Kidney (tissue), 14 donors: Measurements from ENCODE around the gene DCAF12L2. TPM values are rescaled to one million over a fixed set of nuclear protein-coding genes. Genes with fewer than 3 reads are reported as not detected.

Experiments used
- DNase-seq, 5 donors: peaks; one replicate each; pipeline ENCODE4 v3.0.0-alpha.2; 2013 to 2020
- FAIRE-seq: peaks from 2 replicates; lab custom pipeline; 2012; peaks lifted over from hg19 to GRCh38; lab: Jason Lieb, UNC
- H3K27ac ChIP-seq, 2 donors: one replicate each; pipeline ENCODE4 v1.7.0; 2013; ENCODE audit warnings: low read depth in 2 of 2, low read length in 2 of 2, inconsistent platforms in 1 of 2
- H3K27me3 ChIP-seq: one replicate; pipeline ENCODE4 v1.7.1; 2013; ENCODE audit warnings: low read length, inconsistent platforms; ENCODE audit not compliant: control insufficient read depth, insufficient read depth
- H3K36me3 ChIP-seq, 3 donors: one replicate each; pipeline versions ENCODE4 v1.7.0 to v1.7.1; 2013; ENCODE audit warnings: low read length in 3 of 3, control low read depth in 1 of 3, inconsistent platforms in 1 of 3; ENCODE audit not compliant: insufficient read depth in 3 of 3, control insufficient read depth in 2 of 3
- H3K4me1 ChIP-seq, 3 donors: one replicate each; pipeline versions ENCODE4 v1.7.0 to v1.7.1; 2013; ENCODE audit warnings: low read length in 3 of 3, inconsistent platforms in 1 of 3, low read depth in 1 of 3; ENCODE audit not compliant: control insufficient read depth in 2 of 3, insufficient read depth in 2 of 3
- H3K4me3 ChIP-seq, 3 donors: one replicate each; pipeline versions ENCODE4 v1.7.0 to v1.8.1; 2013; ENCODE audit warnings: low read length in 3 of 3, control low read depth in 1 of 3, inconsistent platforms in 1 of 3
- H3K9ac ChIP-seq, 3 donors: one replicate each; pipeline versions ENCODE4 v1.7.0 to v1.7.1; 2013; ENCODE audit warnings: low read length in 3 of 3, control low read depth in 1 of 3, inconsistent platforms in 1 of 3
- H3K9me3 ChIP-seq, 3 donors: one replicate each; pipeline versions ENCODE4 v1.7.0 to v1.7.1; 2013; ENCODE audit warnings: low read length in 3 of 3, control low read depth in 1 of 3, inconsistent platforms in 1 of 3; ENCODE audit not compliant: control insufficient read depth in 2 of 3, insufficient read depth in 1 of 3
- CTCF ChIP-seq: IDR thresholded peaks from 3 replicates; pipeline ENCODE4 v1.5.1; 2012; ENCODE audit warnings: mild to moderate bottlenecking, moderate library complexity, borderline replicate concordance; ENCODE audit not compliant: insufficient read depth; ENCODE audit errors: extremely low read depth
- intact Hi-C: fragments of 100-400 bp; cut with DNase I; formaldehyde crosslinking; loops from one replicate; pipeline ENCODE4 v1.11.1; 2022
- polyA plus RNA-seq: library from polyadenylated mRNA; stranded (reverse); fragments of 350-450 nt; fragmentation: Illumina TruSeq; extraction: RNeasy Lipid Tissue Mini Kit (QIAGEN cat#74804); gene quantifications from one replicate; pipeline ENCODE4 v1.2.3, GENCODE V29; 2014; ENCODE audit warnings: low read depth, low replicate concordance; ENCODE audit not compliant: insufficient read depth
- total RNA-seq: library from RNA; stranded (reverse); fragmentation: NEBNext Ultra II Directional; extraction: Animal tissue kit (Norgen Biotek cat#: 25700); gene quantifications from one replicate; pipeline ENCODE4 v1.2.1, GENCODE V29; 2021
- donor health status: control.
- donor health status: control.
- donor health status: control.
- donor health status: control.
- donor health status: control.
- donor health status: DM: yes; HTN: yes; CAD: no.
- donor health status: Normal renal cell carcinoma (clear cell type).

Gene DCAF12L2
- total and polyA plus RNA-seq, 2 donors from 2014 or later: 0.28 to 0.41 TPM

GRCh38 chrX:126164226-126164625 is 1.9 kb downstream of the DCAF12L2 start:
- no peaks in the 10 kb centered on the region for H3K36me3 ChIP-seq
- FAIRE-seq (no peak), DNase-seq (no peak)
- intact Hi-C loops: no loop called here
- no peaks in the 10 kb centered on the region for H3K27me3 ChIP-seq
- TF ChIP-seq CTCF: no peak
- no peaks in the 10 kb centered on the region for H3K4me1 ChIP-seq
- H3K4me3 ChIP-seq: no peak overlapping the region
- H3K9ac ChIP-seq: no peak overlapping the region
- no peaks in the 10 kb centered on the region for H3K9me3 ChIP-seq
- H3K27ac ChIP-seq: no peak overlapping the region

GRCh38 chrX:126141014-126141413 is 25.1 kb downstream of the DCAF12L2 start:
- no peak overlapping the region for H3K27ac ChIP-seq
- no peaks in the 10 kb centered on the region for H3K9me3 ChIP-seq
- intact Hi-C loops: no loop called here
- no peak overlapping the region for H3K4me3 ChIP-seq
- DNase-seq: no peak
- H3K9ac ChIP-seq: no peak overlapping the region
- no peaks in the 10 kb centered on the region for H3K36me3 ChIP-seq
- no peaks in the 10 kb centered on the region for H3K4me1 ChIP-seq
- no peak for TF ChIP-seq CTCF
- no peak for FAIRE-seq
- H3K27me3 ChIP-seq: no peaks in the 10 kb centered on the region

GRCh38 chrX:126137899-126138298 is 28.2 kb downstream of the DCAF12L2 start:
- no peaks in the 10 kb centered on the region for H3K36me3 ChIP-seq
- peak; percentile 20 for TF ChIP-seq CTCF
- DNase-seq: peak in 1 of 5 donors; percentile 2
- H3K27me3 ChIP-seq: no peaks in the 10 kb centered on the region
- no peaks in the 10 kb centered on the region for H3K9me3 ChIP-seq
- H3K27ac ChIP-seq: no peak overlapping the region
- no peak overlapping the region for H3K9ac ChIP-seq
- no peaks in the 10 kb centered on the region for H3K4me1 ChIP-seq
- intact Hi-C loops: no loop called here
- H3K4me3 ChIP-seq: no peak overlapping the region
- FAIRE-seq: no peak

- H3K9me3 ChIP-seq: no peaks in the 10 kb centered on the region
- intact Hi-C loops: no loop called here
- H3K27me3 ChIP-seq: no peaks in the 10 kb centered on the region
- peak in 2 of 5 donors; percentile 11 to 13 for DNase-seq
- H3K9ac ChIP-seq: no peak overlapping the region
- no peak for FAIRE-seq
- H3K27ac ChIP-seq: no peak overlapping the region
- H3K36me3 ChIP-seq: no peaks in the 10 kb centered on the region
- TF ChIP-seq CTCF: no peak
- no peaks in the 10 kb centered on the region for H3K4me1 ChIP-seq
- H3K4me3 ChIP-seq: no peak overlapping the region
Measured at GRCh38 chrX:126124721-126125120, 41.4 kb downstream of the DCAF12L2 start.
